Measurements from ENCODE around the gene CTBP2. TPM values are rescaled to one million over a fixed set of nuclear protein-coding genes. Genes with fewer than 3 reads are reported as not detected.

CTBP2 gene
- total RNA-seq, 1 experiment from 2014 or later: 191 TPM

- TF ChIP-seq ATF6 (CRISPR knock-in tag; IDR thresholded peaks at IDR 0.05) (no peak), ZNF281 (CRISPR knock-in tag; IDR thresholded peaks at IDR 0.05) (peak; percentile 88; the same call in 1 of the 2 replicates), MYBL2 (CRISPR knock-in tag; IDR thresholded peaks at IDR 0.05) (peak; percentile 38; the same call in 1 of the 2 replicates), ERG (CRISPR knock-in tag; IDR thresholded peaks at IDR 0.05) (no peak), ZNF532 (CRISPR knock-in tag; IDR thresholded peaks at IDR 0.05; ENCODE audit: borderline replicate concordance) (no peak), ZNF317 (CRISPR knock-in tag; IDR thresholded peaks at IDR 0.05; ENCODE audit: borderline replicate concordance, low read depth) (no peak), NFYB (CRISPR knock-in tag; conservative IDR thresholded peaks at IDR 0.05; ENCODE audit: low read depth) (0 out of 2 replicates have a peak, but pooled peaks have one; percentile 6), SMAD4 (CRISPR knock-in tag; IDR thresholded peaks at IDR 0.05) (no peak), STAT6 (CRISPR knock-in tag; conservative IDR thresholded peaks at IDR 0.05; ENCODE audit: low read depth) (no peak), RELA (CRISPR knock-in tag; IDR thresholded peaks at IDR 0.05; ENCODE audit: borderline replicate concordance) (no peak), MXD4 (CRISPR knock-in tag; IDR thresholded peaks at IDR 0.05; ENCODE audit: borderline replicate concordance) (no peak), FOXP1 (CRISPR knock-in tag; IDR thresholded peaks at IDR 0.05; ENCODE audit: borderline replicate concordance) (peak; percentile 53), SOX15 (CRISPR knock-in tag; IDR thresholded peaks at IDR 0.05) (no peak), ATF3 (CRISPR knock-in tag; conservative IDR thresholded peaks at IDR 0.05) (no peak), ZNF232 (CRISPR knock-in tag; IDR thresholded peaks at IDR 0.05) (no peak), ZSCAN18 (CRISPR knock-in tag; IDR thresholded peaks at IDR 0.05) (no peak), HMGA2 (CRISPR knock-in tag; IDR thresholded peaks at IDR 0.05) (no peak), MAX (CRISPR knock-in tag; IDR thresholded peaks at IDR 0.05) (peak; percentile 85), NFATC4 (CRISPR knock-in tag; IDR thresholded peaks at IDR 0.05) (no peak), ZBTB21 (CRISPR knock-in tag; IDR thresholded peaks at IDR 0.05; ENCODE audit: borderline replicate concordance) (peak; percentile 18; the same call in 1 of the 2 replicates), USF1 (CRISPR knock-in tag; IDR thresholded peaks at IDR 0.05) (peak; percentile 49; the same call in 1 of the 2 replicates)
These were observed 8.6 kb downstream of the CTBP2 start (continued) for GRCh38 chr10:125151553-125152449.

Measured in WTC11 (cell line).